ENCODE data around the gene SYCP3. TPM values are rescaled to one million over a fixed set of nuclear protein-coding genes. Genes with fewer than 3 reads are reported as not detected.

The SYCP3 gene
- total RNA-seq, 1 experiment from 2014 or later = 0.16 TPM

- ChIA-PET POLR2A (no interaction called here), CTCF (interaction anchor here (0.6 kb wide), 1 partner anchor 18 kb away, joined by 7 read pairs; no protein-coding TSS in a partner anchor)
- DNase-seq = no peak
- no TSS peak for BruUV-seq (replicated peaks)
- H3K4me3 Mint-ChIP-seq (ENCODE audit: unreplicated experiment) = no peak overlapping the region
- Histone ChIP-seq H3K36me3 (ENCODE audit: control insufficient read depth, insufficient read depth, low read length) (peaks cover 5% of the 10 kb centered on the region), H3K4me1 (no peaks in the 10 kb centered on the region), H3K9me3 (0 out of 2 replicates have a peak, but pooled peaks cover 3% of the 10 kb centered on the region), H3K4me3 (ENCODE audit: low read depth, low read length) (no peak overlapping the region), H3K27me3 (replicated peaks; ENCODE audit: control insufficient read depth, insufficient read depth, low read length) (no peaks in the 10 kb centered on the region)
- H3K4me1 Mint-ChIP-seq (ENCODE audit: low read depth, unreplicated experiment) = no peaks in the 10 kb centered on the region
- H3K27me3 Mint-ChIP-seq (ENCODE audit: insufficient read depth, unreplicated experiment) = no peaks in the 10 kb centered on the region
- no peak overlapping the region for H3K27ac Mint-ChIP-seq (ENCODE audit: unreplicated experiment)
- intact Hi-C loops (cut with micrococcal nuclease; ENCODE audit: unreplicated experiment) = no loop called here
- H3K36me3 Mint-ChIP-seq (ENCODE audit: insufficient read depth, unreplicated experiment) = peaks cover 38% of the 10 kb centered on the region
- TF ChIP-seq CTCF (IDR thresholded peaks at IDR 0.05; ENCODE audit: insufficient read depth in 1 of 2, low read depth in 1 of 2, low read length in 1 of 2, severe bottlenecking in 1 of 2, unreplicated experiment in 1 of 2) = no peak
- no peaks in the 10 kb centered on the region for H3K9me3 Mint-ChIP-seq (ENCODE audit: unreplicated experiment)
Observed at GRCh38 chr12:101743724-101744472, 4.6 kb upstream of the SYCP3 start.

GRCh38 chr12:101743242-101743641, 4.0 kb upstream of the SYCP3 start:
- no peak for DNase-seq
- TF ChIP-seq CTCF (IDR thresholded peaks at IDR 0.05; ENCODE audit: insufficient read depth in 1 of 2, low read depth in 1 of 2, low read length in 1 of 2, severe bottlenecking in 1 of 2, unreplicated experiment in 1 of 2) = no peak
- ChIA-PET POLR2A (no interaction called here), CTCF (no interaction called here)
- BruUV-seq (replicated peaks) = no TSS peak
- peaks cover 44% of the 10 kb centered on the region for H3K36me3 Mint-ChIP-seq (ENCODE audit: insufficient read depth, unreplicated experiment)
- no peaks in the 10 kb centered on the region for H3K4me1 Mint-ChIP-seq (ENCODE audit: low read depth, unreplicated experiment)
- no peaks in the 10 kb centered on the region for H3K9me3 Mint-ChIP-seq (ENCODE audit: unreplicated experiment)
- H3K27me3 ChIP-seq (replicated peaks; ENCODE audit: control insufficient read depth, insufficient read depth, low read length) = no peaks in the 10 kb centered on the region
- intact Hi-C loops (cut with micrococcal nuclease; ENCODE audit: unreplicated experiment) = no loop called here
- no peak overlapping the region for H3K4me3 Mint-ChIP-seq (ENCODE audit: unreplicated experiment)
- H3K27ac Mint-ChIP-seq (ENCODE audit: unreplicated experiment) = no peak overlapping the region
- no peaks in the 10 kb centered on the region for H3K4me1 ChIP-seq
- H3K4me3 ChIP-seq (ENCODE audit: low read depth, low read length) = no peak overlapping the region
- peaks cover 4% of the 10 kb centered on the region for H3K36me3 ChIP-seq (ENCODE audit: control insufficient read depth, insufficient read depth, low read length)
- H3K27me3 Mint-ChIP-seq (ENCODE audit: insufficient read depth, unreplicated experiment) = no peaks in the 10 kb centered on the region
- H3K9me3 ChIP-seq = 0 out of 2 replicates have a peak, but pooled peaks cover 3% of the 10 kb centered on the region

GRCh38 chr12:101740980-101741379, 1.7 kb upstream of the SYCP3 start:
- BruUV-seq (replicated peaks) = no TSS peak
- Mint-ChIP-seq H3K9me3 (ENCODE audit: unreplicated experiment) (no peaks in the 10 kb centered on the region), H3K27ac (ENCODE audit: unreplicated experiment) (no peak overlapping the region), H3K4me3 (ENCODE audit: unreplicated experiment) (no peak overlapping the region), H3K27me3 (ENCODE audit: insufficient read depth, unreplicated experiment) (no peaks in the 10 kb centered on the region), H3K36me3 (ENCODE audit: insufficient read depth, unreplicated experiment) (peaks cover 44% of the 10 kb centered on the region), H3K4me1 (ENCODE audit: low read depth, unreplicated experiment) (no peaks in the 10 kb centered on the region)
- no peak for DNase-seq
- Histone ChIP-seq H3K4me3 (ENCODE audit: low read depth, low read length) (no peak overlapping the region), H3K36me3 (ENCODE audit: control insufficient read depth, insufficient read depth, low read length) (peaks cover 4% of the 10 kb centered on the region; the same call in 1 of the 2 replicates), H3K27me3 (replicated peaks; ENCODE audit: control insufficient read depth, insufficient read depth, low read length) (no peaks in the 10 kb centered on the region), H3K4me1 (no peaks in the 10 kb centered on the region), H3K9me3 (0 out of 2 replicates have a peak, but pooled peaks cover 3% of the 10 kb centered on the region)
- intact Hi-C loops (cut with micrococcal nuclease; ENCODE audit: unreplicated experiment) = no loop called here
- no peak for TF ChIP-seq CTCF (IDR thresholded peaks at IDR 0.05; ENCODE audit: insufficient read depth in 1 of 2, low read depth in 1 of 2, low read length in 1 of 2, severe bottlenecking in 1 of 2, unreplicated experiment in 1 of 2)
- CTCF ChIA-PET = no interaction called here
- POLR2A ChIA-PET = no interaction called here
